Mesenchymal stem cell (in vitro differentiated cells and primary cell): ENCODE results near the gene MPST.

Experiments used
- DNase-seq: peaks from one replicate; pipeline ENCODE4 v3.0.0-alpha.2; 2013
- H2AFZ ChIP-seq: one replicate; pipeline ENCODE4 v1.6.1; 2013; ENCODE audit warnings: low read depth, mild to moderate bottlenecking, control low read depth, inconsistent platforms, low read length, moderate library complexity
- H2AK5ac ChIP-seq: 2 replicates; pipeline ENCODE4 v1.6.1; 2013; ENCODE audit warnings: low read length, moderate library complexity, mild to moderate bottlenecking, inconsistent platforms; ENCODE audit not compliant: severe bottlenecking
- H2BK120ac ChIP-seq: one replicate; pipeline ENCODE4 v1.6.1; 2013; ENCODE audit warnings: low read depth, mild to moderate bottlenecking, inconsistent platforms, low read length, moderate library complexity
- H2BK12ac ChIP-seq, 2 experiments: one replicate each; pipeline ENCODE4 v1.6.1; 2013; ENCODE audit warnings: inconsistent platforms in 2 of 2, low read length in 2 of 2, mild to moderate bottlenecking in 2 of 2, moderate library complexity in 2 of 2, control low read depth in 1 of 2
- H2BK15ac ChIP-seq: one replicate; pipeline ENCODE4 v1.6.1; 2013; ENCODE audit warnings: mild to moderate bottlenecking, low read depth, inconsistent platforms; ENCODE audit not compliant: poor library complexity, severe bottlenecking
- H2BK5ac ChIP-seq: 2 replicates; pipeline ENCODE4 v1.6.1; 2013; ENCODE audit warnings: low read depth, mild to moderate bottlenecking, low read length, control low read depth, inconsistent platforms; ENCODE audit not compliant: poor library complexity, severe bottlenecking
- H3K14ac ChIP-seq, 2 experiments: one replicate each; pipeline ENCODE4 v1.6.1; 2013; ENCODE audit warnings: inconsistent platforms in 2 of 2, low read length in 2 of 2, control low read depth in 1 of 2, mild to moderate bottlenecking in 1 of 2, moderate library complexity in 1 of 2
- H3K18ac ChIP-seq, 2 experiments: one replicate each; pipeline ENCODE4 v1.6.1; 2013; ENCODE audit warnings: inconsistent platforms in 2 of 2, low read length in 2 of 2, control low read depth in 1 of 2, low read depth in 1 of 2, mild to moderate bottlenecking in 1 of 2
- H3K23ac ChIP-seq, 2 experiments: one replicate each; pipeline ENCODE4 v1.6.1; 2013; ENCODE audit warnings: inconsistent platforms in 2 of 2, low read length in 2 of 2, mild to moderate bottlenecking in 2 of 2, moderate library complexity in 2 of 2, control low read depth in 1 of 2
- H3K27ac ChIP-seq: 2 replicates; pipeline ENCODE4 v1.5.1; 2013; ENCODE audit warnings: mild to moderate bottlenecking, moderate library complexity, low read length, control low read depth, inconsistent platforms; ENCODE audit not compliant: poor library complexity, severe bottlenecking
- H3K27me3 ChIP-seq, 2 experiments: 2 replicates each; pipeline versions ENCODE4 v1.6.1 to v1.7.0; 2013; ENCODE audit warnings: low read length in 2 of 2, mild to moderate bottlenecking in 2 of 2, moderate library complexity in 2 of 2, control low read depth in 1 of 2, inconsistent platforms in 1 of 2; ENCODE audit not compliant: control insufficient read depth in 1 of 2, insufficient read depth in 1 of 2
- H3K36me3 ChIP-seq, 2 experiments: 2 replicates each; pipeline versions ENCODE4 v1.6.1 to v1.7.0; 2013; ENCODE audit warnings: low read length in 2 of 2, control low read depth in 1 of 2, inconsistent platforms in 1 of 2, low read depth in 1 of 2, mild to moderate bottlenecking in 1 of 2; ENCODE audit not compliant: insufficient read depth in 2 of 2, control insufficient read depth in 1 of 2
- H3K4ac ChIP-seq, 2 experiments: one replicate each; pipeline ENCODE4 v1.6.1; 2013; ENCODE audit warnings: inconsistent platforms in 2 of 2, low read length in 2 of 2, mild to moderate bottlenecking in 2 of 2, moderate library complexity in 2 of 2, control low read depth in 1 of 2, low read depth in 1 of 2
- H3K4me1 ChIP-seq: 2 replicates; pipeline ENCODE4 v1.6.1; 2013; ENCODE audit warnings: low read depth, low read length, control low read depth; ENCODE audit not compliant: control insufficient read depth, insufficient read depth
- H3K4me2 ChIP-seq: 2 replicates; pipeline ENCODE4 v1.6.1; 2013; ENCODE audit warnings: low read length, mild to moderate bottlenecking, inconsistent platforms; ENCODE audit not compliant: poor library complexity, severe bottlenecking
- H3K4me3 ChIP-seq, 2 experiments: 2 replicates each; pipeline versions ENCODE4 v1.5.1 to v1.7.0; 2013; ENCODE audit warnings: low read length in 2 of 2, mild to moderate bottlenecking in 2 of 2, control low read depth in 1 of 2, low read depth in 1 of 2; ENCODE audit not compliant: insufficient read depth in 1 of 2
- H3K79me1 ChIP-seq: replicated peaks from 2 replicates; pipeline ENCODE4 v1.6.1; 2013; ENCODE audit warnings: mild to moderate bottlenecking, control low read depth, low read length, inconsistent platforms; ENCODE audit not compliant: poor library complexity, severe bottlenecking
- H3K9ac ChIP-seq: 2 replicates; pipeline ENCODE4 v1.7.0; 2013; ENCODE audit warnings: mild to moderate bottlenecking, low read length, moderate library complexity
- H3K9me3 ChIP-seq: 2 replicates; pipeline ENCODE4 v1.7.0; 2013; ENCODE audit warnings: mild to moderate bottlenecking, low read length; ENCODE audit not compliant: control insufficient read depth
- H4K8ac ChIP-seq: one replicate; pipeline ENCODE4 v1.6.1; 2013; ENCODE audit warnings: inconsistent platforms, mild to moderate bottlenecking, low read length, moderate library complexity
- H4K91ac ChIP-seq: one replicate; pipeline ENCODE4 v1.6.1; 2013; ENCODE audit warnings: mild to moderate bottlenecking, low read length, inconsistent platforms
- WGBS: methylation state at CpG from one replicate; pipeline ENCODE4 v1.1.7; 2013; ENCODE audit warnings: mixed read lengths; 5-methylcytosine and 5-hydroxymethylcytosine counted together

MPST gene

GRCh38 chr22:37074537-37074936 lies 55.0 kb downstream of the MPST start:
- Histone ChIP-seq H3K4me3 (no peak overlapping the region), H3K79me1 (no peaks in the 10 kb centered on the region), H4K8ac (no peak overlapping the region), H3K18ac (no peak overlapping the region), H3K9ac (no peak overlapping the region), H3K27me3 (peaks cover 52 to 72% of the 10 kb centered on the region in 2 experiments), H2BK5ac (no peak overlapping the region), H2AK5ac (no peak overlapping the region), H2BK12ac (no peak overlapping the region), H2BK120ac (no peak overlapping the region), H3K4ac (no peak overlapping the region), H3K4me1 (no peaks in the 10 kb centered on the region), H4K91ac (no peak overlapping the region), H3K9me3 (peaks cover 2% of the 10 kb centered on the region), H3K27ac (no peak overlapping the region), H3K14ac (peak overlapping the region in 1 of 2 experiments; percentile 7), H3K4me2 (no peak overlapping the region), H3K23ac (no peak overlapping the region), H2AFZ (no peak overlapping the region), H3K36me3 (no peaks in the 10 kb centered on the region), H2BK15ac (no peak overlapping the region)
- 87% methylated on average over 16 of the region's 16 CpGs for WGBS
- DNase-seq = no peak

GRCh38 chr22:37075046-37075445 lies 55.5 kb downstream of the MPST start:
- no peak overlapping the region for H3K27ac ChIP-seq
- 87% methylated on average over 17 of the region's 17 CpGs for WGBS

GRCh38 chr22:37075822-37076433 lies 56.4 kb downstream of the MPST start:
- Histone ChIP-seq H3K27ac (no peak overlapping the region), H2AK5ac (no peak overlapping the region), H3K23ac (no peak overlapping the region), H3K14ac (peak overlapping the region in 1 of 2 experiments; percentile 1), H3K18ac (no peak overlapping the region), H4K91ac (no peak overlapping the region), H2BK15ac (no peak overlapping the region), H3K27me3 (peaks cover 43 to 58% of the 10 kb centered on the region in 2 experiments), H3K9ac (no peak overlapping the region), H3K4ac (no peak overlapping the region), H3K4me3 (no peak overlapping the region), H2BK12ac (no peak overlapping the region), H3K4me1 (no peaks in the 10 kb centered on the region), H2BK120ac (no peak overlapping the region), H3K9me3 (peaks cover 2% of the 10 kb centered on the region), H2BK5ac (no peak overlapping the region), H4K8ac (no peak overlapping the region), H3K4me2 (no peak overlapping the region), H2AFZ (no peak overlapping the region), H3K36me3 (no peaks in the 10 kb centered on the region), H3K79me1 (no peaks in the 10 kb centered on the region)
- no peak for DNase-seq
- WGBS = 84% methylated on average over 9 of the region's 9 CpGs

More at GRCh38 chr22:37075046-37075445, 55.5 kb downstream of the MPST start:
- Histone ChIP-seq H3K27me3 (peaks cover 47 to 67% of the 10 kb centered on the region in 2 experiments), H2BK15ac (no peak overlapping the region), H3K18ac (no peak overlapping the region), H3K4ac (no peak overlapping the region), H3K36me3 (no peaks in the 10 kb centered on the region), H3K79me1 (no peaks in the 10 kb centered on the region), H2AK5ac (no peak overlapping the region), H3K4me3 (no peak overlapping the region), H2AFZ (no peak overlapping the region), H3K14ac (no peak overlapping the region), H3K9me3 (peaks cover 2% of the 10 kb centered on the region), H2BK5ac (no peak overlapping the region), H3K23ac (no peak overlapping the region), H2BK120ac (no peak overlapping the region), H4K8ac (no peak overlapping the region), H3K4me1 (no peaks in the 10 kb centered on the region), H2BK12ac (no peak overlapping the region), H4K91ac (no peak overlapping the region), H3K9ac (no peak overlapping the region), H3K4me2 (no peak overlapping the region)
- no peak for DNase-seq

GRCh38 chr22:37077802-37078448 lies 58.4 kb downstream of the MPST start:
- Histone ChIP-seq H3K18ac (no peak overlapping the region), H2BK120ac (no peak overlapping the region), H4K91ac (no peak overlapping the region), H3K4me3 (no peak overlapping the region), H2AFZ (no peak overlapping the region), H3K9ac (no peak overlapping the region), H3K36me3 (no peaks in the 10 kb centered on the region), H2BK12ac (no peak overlapping the region), H2BK5ac (no peak overlapping the region), H3K4ac (no peak overlapping the region), H3K4me1 (no peaks in the 10 kb centered on the region), H3K14ac (no peak overlapping the region), H2AK5ac (no peak overlapping the region), H3K79me1 (no peaks in the 10 kb centered on the region), H3K27ac (no peak overlapping the region), H4K8ac (no peak overlapping the region), H3K27me3 (peaks cover 46 to 54% of the 10 kb centered on the region in 2 experiments), H3K9me3 (no peaks in the 10 kb centered on the region), H3K4me2 (no peak overlapping the region), H2BK15ac (peak overlapping the region; percentile 30), H3K23ac (no peak overlapping the region)
- peak; percentile 50 for DNase-seq
- WGBS = 37% methylated on average over 15 of the region's 15 CpGs
